Stimulated activated CD8-positive, alpha-beta memory T cell treated with anti-CD3 and anti-CD28 coated beads, Interleukin-12 subunit alpha, Interleukin-12 subunit beta, amount 100 ng/mL, for 4 hours (primary cell): ENCODE results near the gene PPP1R1B.
A peak's percentile ranks its signal among the peaks of the same experiment; 100 is the strongest.

ENCODE experiments used
- DNase-seq: peaks from one replicate; pipeline ENCODE4 v3.0.0-alpha.2; 2020; ENCODE audit warnings: low read depth

The PPP1R1B gene

DNA sequence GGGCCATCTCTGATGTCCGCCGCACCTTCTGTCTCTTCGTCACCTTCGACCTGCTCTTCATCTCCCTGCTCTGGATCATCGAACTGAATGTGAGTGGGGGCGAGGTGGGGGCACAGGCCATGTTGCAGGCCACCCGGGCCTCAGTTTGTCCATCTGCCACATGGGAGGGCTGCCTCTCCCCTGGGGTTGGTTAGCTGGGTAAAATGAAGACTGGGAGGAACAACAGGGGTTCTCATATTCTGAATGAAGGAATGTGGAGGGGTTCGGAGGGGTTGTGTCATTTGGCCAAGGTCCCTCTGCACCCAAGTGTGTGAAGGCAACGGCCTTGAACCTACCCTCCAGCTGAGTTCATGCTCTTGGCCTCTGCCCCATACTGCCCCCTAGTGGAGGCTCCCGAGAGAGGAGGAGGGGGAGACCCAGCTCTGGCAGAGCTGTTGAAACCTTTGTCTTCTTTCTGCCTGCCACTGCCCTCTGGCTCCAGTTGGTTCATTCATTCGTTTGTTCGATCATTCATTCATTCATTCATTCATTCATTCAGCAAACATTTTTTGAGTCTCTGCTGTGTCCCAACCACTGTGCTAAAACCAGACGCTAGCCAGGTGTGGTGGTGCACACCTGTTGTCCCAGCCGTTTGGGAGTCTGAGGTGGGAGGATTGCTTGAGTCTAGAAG, 27.0 kb downstream of the PPP1R1B start:
- DNase-seq: peak; percentile 54

DNA sequence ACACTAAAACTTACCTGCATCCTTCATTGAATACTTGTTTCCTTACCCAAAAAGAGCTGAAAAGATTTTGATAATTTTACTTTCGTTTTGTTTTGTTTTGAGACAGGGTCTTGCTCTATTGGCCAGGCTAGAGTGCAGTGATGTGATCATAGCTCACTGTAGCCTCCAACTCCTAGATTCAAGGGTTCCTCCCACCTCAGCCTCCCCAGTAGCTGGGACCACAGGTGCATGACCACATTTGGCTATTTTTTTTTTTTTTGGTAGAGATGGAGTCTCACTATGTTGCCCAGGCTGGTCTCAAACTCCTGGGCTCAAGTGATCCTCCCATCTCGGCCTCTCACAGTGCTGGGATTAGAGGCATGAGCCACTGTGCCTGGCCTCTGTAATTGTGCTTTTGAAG, 28.4 kb downstream of the PPP1R1B start:
- no peak for DNase-seq

DNA sequence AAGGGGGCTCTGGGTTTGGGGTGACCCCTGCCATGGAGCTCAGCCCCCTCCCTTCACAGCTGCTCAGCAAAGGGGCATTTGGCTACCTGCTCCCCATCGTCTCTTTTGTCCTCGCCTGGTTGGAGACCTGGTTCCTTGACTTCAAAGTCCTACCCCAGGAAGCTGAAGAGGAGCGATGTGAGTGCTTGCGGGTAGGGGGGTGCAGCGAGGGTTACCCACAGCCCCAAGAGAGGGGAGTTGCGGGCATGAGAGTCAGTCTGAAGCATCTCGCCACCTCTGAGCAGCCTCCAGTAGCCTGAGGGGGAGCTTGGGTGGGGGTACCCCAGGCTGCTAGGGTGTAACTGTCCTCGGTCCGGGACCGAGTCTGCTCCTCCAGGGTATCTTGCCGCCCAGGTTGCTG, 31.6 kb downstream of the PPP1R1B start:
- DNase-seq: no peak

DNA sequence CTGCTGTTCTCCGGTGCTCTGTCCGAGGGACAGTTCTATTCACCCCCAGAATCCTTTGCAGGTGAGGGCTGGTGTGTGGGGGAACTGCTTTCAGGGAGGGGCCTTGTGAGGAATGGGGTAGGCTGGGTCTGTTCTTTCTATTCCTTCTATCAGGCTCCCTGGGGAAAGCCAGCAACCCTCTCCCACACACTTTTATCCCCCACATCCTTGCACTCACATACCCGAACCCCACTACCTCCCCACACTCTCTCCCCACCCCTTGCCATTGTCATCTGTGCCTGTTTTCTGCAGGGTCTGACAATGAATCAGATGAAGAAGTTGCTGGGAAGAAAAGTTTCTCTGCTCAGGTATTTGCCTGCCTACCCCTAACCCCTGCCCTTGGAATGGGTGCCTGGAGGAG, 32.0 kb downstream of the PPP1R1B start:
- no peak for DNase-seq

DNA sequence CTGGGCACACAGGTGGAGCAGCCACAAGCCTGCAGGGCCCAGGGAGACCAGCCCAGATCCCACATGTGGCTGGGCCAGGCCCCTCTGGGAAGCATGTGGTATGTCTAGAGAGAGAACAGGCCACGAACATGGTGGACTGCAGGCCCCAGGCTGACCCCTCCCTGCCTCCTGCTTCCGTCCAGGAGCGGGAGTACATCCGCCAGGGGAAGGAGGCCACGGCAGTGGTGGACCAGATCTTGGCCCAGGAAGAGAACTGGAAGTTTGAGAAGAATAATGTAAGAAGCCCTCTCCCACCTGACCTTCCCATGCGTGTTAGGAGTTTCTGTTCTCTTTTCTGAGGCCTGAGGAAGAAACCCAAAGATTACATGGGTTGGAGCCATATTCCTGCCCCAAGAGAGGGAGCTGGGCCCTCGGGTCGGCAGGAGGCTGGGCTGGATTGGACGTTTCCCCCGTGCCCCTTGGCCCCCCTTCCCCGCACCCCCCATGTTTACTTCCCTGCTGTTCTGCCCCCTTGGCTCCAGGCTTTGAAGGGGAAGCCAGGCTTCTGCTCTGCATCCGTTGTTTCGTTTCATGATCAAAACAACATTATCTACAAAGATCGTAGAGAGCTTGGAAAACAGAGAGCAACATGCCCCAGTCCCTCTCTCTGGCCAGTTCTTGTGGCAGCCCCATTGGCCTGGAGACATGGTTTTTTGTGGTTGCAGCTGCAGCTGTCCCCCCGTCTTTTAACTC, 32.7 kb downstream of the PPP1R1B start:
- no peak for DNase-seq

DNA sequence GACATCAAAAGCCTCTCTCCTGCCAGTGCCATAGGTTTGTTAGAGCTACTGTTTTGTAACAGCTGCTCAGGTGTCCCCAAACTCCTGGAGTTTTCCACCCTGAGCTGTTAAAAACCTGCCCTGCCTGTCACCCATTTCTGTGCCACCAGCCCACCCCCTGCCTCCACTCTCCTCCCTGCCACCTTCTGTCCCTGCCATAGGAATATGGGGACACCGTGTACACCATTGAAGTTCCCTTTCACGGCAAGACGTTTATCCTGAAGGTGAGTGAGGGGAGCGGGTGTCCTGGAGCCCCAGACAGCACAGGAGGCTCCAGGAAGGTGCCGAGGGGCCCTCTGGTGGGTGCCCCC, 33.2 kb downstream of the PPP1R1B start:
- no peak for DNase-seq

DNA sequence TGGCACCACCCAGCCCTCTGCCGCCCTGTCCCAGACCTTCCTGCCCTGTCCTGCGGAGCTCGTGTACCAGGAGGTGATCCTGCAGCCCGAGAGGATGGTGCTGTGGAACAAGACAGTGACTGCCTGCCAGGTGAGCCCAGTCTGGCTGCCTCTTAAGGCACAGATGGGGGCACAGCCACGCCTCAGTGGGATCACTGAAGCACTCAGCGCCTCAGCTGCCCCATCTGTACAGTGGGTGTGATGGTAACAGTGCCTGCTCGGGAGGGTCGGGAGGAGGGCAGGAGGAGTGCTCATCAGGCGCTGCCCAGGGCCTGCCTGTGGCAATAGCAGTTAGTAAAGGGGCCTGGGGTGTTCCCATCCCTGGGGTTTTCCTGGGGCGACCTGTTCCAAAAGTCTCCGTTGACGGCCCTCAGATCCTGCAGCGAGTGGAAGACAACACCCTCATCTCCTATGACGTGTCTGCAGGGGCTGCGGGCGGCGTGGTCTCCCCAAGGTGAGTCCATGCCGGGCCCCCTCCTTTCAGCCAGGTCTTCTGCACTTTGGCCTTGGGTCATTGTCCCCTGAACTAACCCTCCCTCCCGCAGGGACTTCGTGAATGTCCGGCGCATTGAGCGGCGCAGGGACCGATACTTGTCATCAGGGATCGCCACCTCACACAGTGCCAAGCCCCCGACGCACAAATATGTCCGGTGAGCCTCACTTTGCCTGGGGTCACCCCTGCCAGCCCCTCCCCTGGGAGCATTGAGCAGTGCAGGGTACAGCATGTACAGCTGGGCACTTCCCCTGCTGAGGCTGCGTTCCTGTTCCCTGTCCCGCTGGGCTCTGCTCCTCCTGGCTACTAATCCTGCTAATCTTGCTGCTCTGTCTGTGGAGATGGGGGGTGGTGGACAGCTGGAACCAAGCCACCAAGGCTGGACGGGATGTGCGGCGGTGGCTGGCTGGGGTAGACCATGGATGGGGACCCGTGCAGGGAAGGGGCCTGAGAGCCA, 33.9 kb downstream of the PPP1R1B start:
- no peak for DNase-seq

DNA sequence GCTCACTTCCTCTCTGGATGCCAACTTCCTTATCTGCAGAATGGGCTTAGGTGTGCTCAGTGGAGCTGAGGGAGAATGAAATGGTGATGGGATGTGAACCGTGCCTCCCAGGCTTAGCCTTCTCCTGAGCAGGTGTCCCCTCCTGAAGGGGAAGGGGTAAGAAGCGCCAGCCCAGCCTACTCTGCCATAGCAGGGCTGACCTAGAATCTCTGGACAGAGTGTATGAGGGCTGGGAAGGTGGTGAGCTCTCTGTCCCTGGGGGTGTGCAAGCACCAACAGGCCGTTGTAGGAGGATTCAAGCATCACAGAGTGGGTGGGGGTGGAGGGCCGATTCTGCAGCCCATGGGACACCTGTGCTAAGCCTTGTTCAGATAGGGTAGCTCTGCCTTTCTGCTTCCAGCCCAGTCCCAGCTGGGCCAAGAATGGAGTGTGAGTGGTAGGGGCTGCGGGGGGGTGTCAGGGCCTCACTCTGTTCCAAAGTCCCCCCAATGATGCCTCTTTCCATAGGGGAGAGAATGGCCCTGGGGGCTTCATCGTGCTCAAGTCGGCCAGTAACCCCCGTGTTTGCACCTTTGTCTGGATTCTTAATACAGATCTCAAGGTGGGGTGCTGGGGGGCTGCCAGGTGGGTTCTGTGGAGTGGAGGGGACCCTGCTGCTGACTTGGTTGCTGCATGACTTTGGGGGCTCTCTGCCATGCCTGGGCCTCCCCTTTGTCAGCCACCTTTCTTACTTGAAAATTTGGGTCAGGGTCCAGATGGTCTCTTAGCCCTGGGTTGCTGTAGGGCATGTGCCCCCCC, 35.2 kb downstream of the PPP1R1B start:
- DNase-seq: no peak

DNA sequence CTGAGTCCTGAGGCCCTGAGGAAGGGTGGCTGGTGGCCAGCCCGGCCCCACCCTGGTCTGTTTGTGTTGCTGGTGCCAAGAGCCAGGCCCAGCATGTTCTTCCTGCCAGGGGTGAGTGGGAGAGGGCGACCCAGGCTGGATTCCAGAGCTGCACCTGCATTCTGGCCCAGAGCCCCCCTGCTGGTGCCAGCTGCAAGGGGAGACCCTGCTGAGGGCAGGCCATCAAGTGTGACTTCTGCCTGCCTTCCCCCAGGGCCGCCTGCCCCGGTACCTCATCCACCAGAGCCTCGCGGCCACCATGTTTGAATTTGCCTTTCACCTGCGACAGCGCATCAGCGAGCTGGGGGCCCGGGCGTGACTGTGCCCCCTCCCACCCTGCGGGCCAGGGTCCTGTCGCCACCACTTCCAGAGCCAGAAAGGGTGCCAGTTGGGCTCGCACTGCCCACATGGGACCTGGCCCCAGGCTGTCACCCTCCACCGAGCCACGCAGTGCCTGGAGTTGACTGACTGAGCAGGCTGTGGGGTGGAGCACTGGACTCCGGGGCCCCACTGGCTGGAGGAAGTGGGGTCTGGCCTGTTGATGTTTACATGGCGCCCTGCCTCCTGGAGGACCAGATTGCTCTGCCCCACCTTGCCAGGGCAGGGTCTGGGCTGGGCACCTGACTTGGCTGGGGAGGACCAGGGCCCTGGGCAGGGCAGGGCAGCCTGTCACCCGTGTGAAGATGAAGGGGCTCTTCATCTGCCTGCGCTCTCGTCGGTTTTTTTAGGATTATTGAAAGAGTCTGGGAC, 36.0 kb downstream of the PPP1R1B start:
- DNase-seq: no peak

DNA sequence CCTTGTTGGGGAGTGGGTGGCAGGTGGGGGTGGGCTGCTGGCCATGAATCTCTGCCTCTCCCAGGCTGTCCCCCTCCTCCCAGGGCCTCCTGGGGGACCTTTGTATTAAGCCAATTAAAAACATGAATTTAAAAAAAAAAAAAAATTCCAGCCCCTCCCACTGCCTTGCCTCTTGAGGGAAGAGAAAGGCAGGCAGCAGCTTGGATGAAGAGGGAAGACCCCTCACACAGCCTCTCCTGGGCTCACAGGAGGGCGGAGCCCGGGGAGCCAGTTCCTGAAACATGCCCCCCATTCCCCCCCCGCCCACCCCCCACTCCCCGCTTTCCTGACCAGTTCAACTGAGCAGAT, 36.6 kb downstream of the PPP1R1B start:
- DNase-seq: no peak

DNA sequence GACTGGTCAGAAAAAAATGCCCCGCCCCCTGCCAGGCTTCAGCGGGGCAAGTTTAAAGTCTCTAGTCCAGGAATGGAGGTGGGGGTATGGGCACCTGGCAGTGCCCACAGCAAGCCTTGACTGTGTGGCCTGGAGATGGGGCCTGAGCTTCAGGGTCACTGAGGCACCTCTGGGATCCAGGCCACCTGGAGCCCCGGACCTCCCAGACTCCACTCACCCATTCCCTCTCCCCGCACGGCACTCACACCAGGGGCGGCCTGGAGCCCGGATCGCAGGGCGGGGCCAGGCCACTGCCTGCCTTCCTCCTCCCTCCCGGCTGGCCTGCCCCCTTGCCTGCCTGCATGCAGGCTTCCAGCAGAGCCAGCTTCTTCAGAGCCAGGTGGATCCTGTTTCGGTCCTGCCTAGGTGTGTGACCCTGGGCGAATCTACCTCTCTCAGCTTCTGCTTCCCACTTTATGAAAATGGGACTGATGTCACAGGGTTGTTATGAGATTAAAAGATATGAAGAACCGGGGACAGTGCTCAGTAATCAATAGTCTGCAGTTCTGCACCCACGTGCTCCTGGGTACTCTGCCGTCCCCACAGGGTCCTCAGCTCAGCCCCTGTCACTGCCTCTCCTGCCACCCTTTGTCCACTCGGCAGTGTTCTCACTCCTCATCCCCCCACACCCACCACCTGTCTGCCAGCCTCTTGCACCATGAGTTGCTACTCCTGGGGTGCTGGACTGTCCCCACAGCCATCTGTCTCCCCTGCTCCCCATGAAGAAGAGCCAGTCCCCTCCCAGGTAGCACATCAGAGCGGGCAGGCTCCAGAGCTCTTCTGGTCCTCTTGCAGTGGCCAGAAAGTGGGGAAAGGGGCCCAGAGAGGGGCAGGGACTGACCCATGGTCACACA, 37.2 kb downstream of the PPP1R1B start:
- DNase-seq: no peak

DNA sequence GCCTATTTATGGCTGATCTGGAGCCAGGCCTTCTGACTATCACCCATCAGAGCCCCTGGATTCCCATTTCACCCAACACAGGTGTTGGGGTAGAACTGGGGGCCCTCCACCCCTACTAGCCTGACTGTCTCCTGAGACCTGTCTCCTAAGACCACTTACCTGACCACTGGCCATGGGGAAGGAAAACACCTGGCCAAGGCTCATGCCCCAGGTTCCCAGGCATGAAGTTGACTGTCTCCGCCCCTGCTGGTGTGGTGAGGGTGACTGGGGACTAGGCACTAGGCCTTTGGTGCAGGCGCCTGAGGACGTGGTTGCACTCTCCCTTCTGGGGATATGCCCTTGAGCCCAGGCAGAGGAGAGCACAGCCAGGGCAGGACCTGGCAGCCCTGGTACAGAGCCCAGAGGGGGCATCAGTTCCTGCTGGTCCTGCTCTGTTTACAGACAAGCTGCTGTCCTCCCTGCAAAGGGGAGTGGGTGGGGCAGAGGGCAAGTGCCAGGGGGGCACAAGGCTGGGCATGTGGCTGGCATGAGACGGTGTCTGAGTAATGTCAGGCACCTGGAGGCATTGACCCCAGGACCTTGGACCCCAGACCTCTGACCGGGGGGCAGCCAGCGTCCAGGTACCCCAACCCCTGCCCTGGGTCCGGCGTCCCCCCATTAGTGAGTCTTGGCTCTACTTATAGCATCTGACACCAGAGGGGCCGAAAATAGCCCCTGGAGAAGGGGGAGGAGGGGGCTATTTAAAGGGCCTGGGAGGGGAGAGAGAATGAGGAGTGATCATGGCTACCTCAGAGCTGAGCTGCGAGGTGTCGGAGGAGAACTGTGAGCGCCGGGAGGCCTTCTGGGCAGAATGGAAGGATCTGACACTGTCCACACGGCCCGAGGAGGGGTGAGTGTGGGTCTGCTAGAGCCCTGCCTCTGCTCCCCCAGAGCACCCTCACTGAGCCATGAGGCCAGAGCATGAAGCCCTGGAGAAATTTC, 38.1 kb downstream of the PPP1R1B start, which contains the start of gene TCAP:
Gene TCAP (plus strand): TSS at position 769 of the 981 bp plus-strand sequence. CDS start 11 bp downstream, at position 780.
- DNase-seq: no peak

DNA sequence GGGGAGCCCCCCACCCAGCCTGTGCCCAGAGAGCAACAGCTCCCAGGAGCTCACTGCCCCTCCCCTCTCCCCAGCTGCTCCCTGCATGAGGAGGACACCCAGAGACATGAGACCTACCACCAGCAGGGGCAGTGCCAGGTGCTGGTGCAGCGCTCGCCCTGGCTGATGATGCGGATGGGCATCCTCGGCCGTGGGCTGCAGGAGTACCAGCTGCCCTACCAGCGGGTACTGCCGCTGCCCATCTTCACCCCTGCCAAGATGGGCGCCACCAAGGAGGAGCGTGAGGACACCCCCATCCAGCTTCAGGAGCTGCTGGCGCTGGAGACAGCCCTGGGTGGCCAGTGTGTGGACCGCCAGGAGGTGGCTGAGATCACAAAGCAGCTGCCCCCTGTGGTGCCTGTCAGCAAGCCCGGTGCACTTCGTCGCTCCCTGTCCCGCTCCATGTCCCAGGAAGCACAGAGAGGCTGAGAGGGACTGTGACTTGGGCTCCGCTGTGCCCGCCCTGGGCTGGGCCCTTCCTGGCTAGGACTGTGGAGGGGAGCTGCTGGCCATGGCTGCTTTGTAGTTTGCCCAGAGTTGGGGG, 39.0 kb downstream of the PPP1R1B start:
- no peak for DNase-seq

DNA sequence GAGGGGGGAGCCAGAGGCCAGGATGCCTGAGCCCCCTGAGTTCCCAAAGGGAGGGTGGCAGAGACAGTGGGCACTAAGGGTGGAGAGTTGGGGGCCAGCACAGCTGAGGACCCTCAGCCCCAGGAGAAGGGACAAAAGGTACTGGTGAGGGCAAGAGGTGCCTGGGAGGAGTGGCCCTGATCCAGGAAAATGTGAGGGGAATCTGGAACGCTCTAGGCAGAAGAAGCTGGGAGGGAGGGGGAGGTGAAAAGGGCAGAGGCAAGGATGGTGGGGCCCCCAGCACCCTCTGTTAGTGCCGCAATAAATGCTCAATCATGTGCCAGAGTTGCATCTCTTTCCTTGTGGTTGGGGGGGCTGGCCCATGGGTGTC, 39.5 kb downstream of the PPP1R1B start:
- DNase-seq: no peak

DNA sequence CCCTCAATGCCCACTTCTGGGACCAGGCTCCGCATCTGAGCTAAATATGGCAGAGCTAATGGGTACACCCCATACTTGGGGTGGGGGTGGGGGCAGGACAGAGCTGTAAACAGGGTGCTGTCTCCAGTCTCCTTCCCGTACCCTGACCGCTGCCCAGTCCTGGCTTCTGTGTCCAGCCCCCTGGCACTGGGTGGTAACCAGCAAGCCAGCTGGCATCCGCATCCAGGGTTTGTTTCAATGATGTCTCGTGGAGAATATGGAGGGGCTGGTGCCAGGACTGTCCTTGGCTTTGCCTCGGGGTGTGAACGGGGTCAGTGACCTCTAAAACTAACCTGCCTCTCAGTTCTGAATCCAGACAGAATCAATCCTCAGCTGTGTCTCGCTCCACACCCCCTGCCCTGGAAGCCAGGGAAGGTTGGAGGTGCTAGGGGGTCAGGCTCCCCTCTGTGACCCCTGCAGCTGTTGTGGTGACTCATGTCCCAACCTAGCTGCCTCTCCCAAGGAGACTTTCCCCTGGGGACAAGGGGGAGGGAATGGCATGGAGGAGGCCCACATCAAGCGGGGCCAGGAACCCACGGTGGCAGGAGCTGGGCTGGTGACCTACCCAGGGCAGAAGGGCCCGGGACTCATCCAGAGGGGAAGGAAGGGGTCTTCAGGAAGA, 40.0 kb downstream of the PPP1R1B start:
- DNase-seq: no peak

DNA sequence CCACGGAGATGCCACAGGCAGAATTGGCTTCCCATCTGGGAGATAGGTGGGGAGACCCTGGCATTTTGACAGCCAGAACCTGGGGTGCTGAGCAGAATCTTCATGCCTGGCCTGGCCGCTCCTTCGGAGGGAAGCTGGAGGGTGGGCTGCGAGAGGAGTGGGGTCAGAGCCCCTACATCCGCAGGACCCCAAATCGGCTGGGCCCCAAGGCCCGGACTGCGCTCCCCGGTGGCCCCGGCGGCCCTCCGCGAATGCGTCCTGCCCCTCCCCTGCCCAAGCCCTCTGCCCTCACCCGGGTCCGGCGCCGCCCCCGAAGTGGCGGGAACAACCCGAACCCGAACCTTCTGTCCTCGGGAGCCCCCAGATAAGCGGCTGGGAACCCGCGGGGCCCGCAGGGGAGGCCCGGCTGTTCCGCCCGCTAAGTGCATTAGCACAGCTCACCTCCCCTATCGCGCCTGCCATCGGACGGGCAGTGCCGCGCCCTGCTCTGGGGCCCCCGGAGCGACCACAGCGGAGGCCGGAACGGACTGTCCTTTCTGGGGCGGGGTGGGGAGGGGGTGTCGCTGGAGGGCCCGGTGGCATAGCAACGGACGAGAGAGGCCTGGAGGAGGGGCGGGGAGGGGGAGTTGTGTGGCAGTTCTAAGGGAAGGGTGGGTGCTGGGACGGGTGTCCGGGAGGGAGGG, 40.7 kb downstream of the PPP1R1B start:
- DNase-seq: no peak
